ENCODE results near the gene SLC38A3.

SLC38A3 gene

GRCh38 chr3:50241163-50241562 lies 36.1 kb downstream of the SLC38A3 start:
- no peak for TF ChIP-seq CTCF (IDR thresholded peaks at IDR 0.05)

- TF ChIP-seq CTCF (IDR thresholded peaks at IDR 0.05), result no peak
Observed at GRCh38 chr3:50241713-50242380, 36.8 kb downstream of the SLC38A3 start.

DNA sequence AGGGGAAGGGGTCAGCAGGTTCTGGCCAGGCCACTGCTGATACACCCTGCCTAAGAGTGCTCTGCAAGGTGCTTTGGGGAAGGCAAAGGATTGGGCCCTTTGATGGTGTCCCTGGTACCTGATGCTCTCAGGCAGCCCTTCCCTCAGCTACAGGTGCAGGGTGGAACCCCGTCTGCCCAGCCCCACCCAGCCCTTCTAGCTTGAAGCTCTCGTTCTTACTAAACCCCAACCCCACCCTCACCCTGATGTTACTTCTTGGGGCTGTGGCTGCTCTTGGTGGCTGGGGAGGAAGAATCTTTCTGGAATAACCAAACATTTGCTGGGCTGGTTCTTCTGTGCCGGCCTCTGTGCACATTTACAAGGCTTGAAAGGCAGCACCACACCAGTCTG lies 37.3 kb downstream of the SLC38A3 start:
- TF ChIP-seq CTCF (IDR thresholded peaks at IDR 0.05), result no peak

DNA sequence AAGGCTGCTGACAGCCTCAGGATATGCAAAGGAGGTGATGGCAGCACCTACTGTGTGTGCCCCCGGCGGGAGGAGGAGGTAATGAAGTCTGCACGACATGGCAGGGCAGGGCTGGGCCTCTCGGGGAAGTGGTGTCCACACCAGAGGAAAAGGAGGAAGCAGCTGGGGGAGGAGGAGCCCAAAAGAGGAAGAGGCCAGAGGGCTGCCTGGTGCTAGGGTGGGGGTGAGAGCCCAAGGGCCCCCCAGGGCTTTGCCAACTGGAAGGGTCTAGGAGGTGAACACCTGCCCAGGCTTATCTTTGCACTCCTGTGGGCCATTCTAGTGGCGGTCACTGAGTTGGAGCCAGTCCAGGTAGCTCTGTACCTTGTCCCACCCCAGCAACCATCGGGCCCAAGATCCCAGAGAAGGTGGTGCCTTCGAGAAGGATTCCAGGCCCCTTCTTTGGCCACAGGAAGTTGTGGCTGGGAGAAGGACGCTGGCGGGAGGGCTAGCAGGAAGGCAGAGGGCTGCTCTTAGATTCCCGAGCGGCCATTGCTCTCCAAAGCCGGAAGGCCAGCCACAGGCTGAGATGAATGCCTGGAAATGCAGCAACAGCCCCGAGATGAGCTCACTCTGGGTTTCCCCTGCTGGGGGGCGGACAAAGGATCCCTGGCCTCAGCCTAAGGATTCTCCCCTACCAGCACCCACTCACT lies 37.9 kb downstream of the SLC38A3 start:
- TF ChIP-seq CTCF (IDR thresholded peaks at IDR 0.05), result no peak

DNA sequence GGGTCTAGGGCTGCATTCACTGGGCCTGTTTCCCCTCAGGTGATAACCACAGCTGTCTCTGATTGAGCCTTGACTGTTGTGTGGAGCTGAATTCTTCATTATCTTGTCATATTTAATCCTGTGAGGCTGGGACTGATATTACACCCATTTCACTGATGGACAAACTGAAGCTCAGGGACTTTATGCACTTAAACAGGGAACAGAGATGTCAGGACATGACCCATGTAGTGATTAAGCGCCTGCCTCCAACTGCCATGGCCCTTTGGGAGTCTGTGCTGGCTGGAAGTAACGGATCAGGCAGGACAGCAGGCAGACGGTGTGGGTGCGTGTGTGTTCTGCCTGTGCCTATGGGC lies 38.4 kb downstream of the SLC38A3 start:
- TF ChIP-seq CTCF (IDR thresholded peaks at IDR 0.05), result no peak

GRCh38 chr3:50245251-50245745 lies 40.2 kb downstream of the SLC38A3 start:
- no peak for TF ChIP-seq CTCF (IDR thresholded peaks at IDR 0.05)

- TF ChIP-seq CTCF (IDR thresholded peaks at IDR 0.05), result peak; percentile 98
Observed at GRCh38 chr3:50245831-50246516, 40.9 kb downstream of the SLC38A3 start.

Data from LNCAP (cell line).